ES-I3 (cell line): ENCODE results near the gene DMD.
"Not testable (repeated sequence)": the region's sequence is repeated elsewhere in the genome, so short reads cannot be mapped to it uniquely, and the experiment has no call there.

ENCODE experiments used
- H3K36me3 ChIP-seq: 2 replicates; pipeline ENCODE4 v1.6.1; 2013; ENCODE audit warnings: mild to moderate bottlenecking, low read length, control low read depth, moderate library complexity; ENCODE audit not compliant: insufficient read depth
- H3K4me1 ChIP-seq: 2 replicates; pipeline ENCODE4 v1.6.1; 2013; ENCODE audit warnings: mild to moderate bottlenecking, control low read depth, low read length; ENCODE audit not compliant: insufficient read depth
- H3K9ac ChIP-seq: 2 replicates; pipeline ENCODE4 v1.6.1; 2013; ENCODE audit warnings: low read depth, mild to moderate bottlenecking, low read length, moderate library complexity
- H3K9me3 ChIP-seq: 2 replicates; pipeline ENCODE4 v1.6.1; 2013; ENCODE audit warnings: mild to moderate bottlenecking, low read length, moderate library complexity; ENCODE audit not compliant: control insufficient read depth, insufficient read depth

The DMD gene

GRCh38 chrX:32024072-32024471, 1187.3 kb downstream of the DMD start:
- no peaks in the 10 kb centered on the region for H3K4me1 ChIP-seq
- H3K9ac ChIP-seq, result no peak overlapping the region
- H3K36me3 ChIP-seq, result no peaks in the 10 kb centered on the region
- H3K9me3 ChIP-seq, result no peaks in the 10 kb centered on the region

- no peak overlapping the region for H3K9ac ChIP-seq
- no peaks in the 10 kb centered on the region for H3K4me1 ChIP-seq
- H3K9me3 ChIP-seq, result no peaks in the 10 kb centered on the region
- no peaks in the 10 kb centered on the region for H3K36me3 ChIP-seq
These were observed 1195.2 kb downstream of the DMD start for GRCh38 chrX:32016195-32016594.

- Histone ChIP-seq H3K36me3 (no peaks in the 10 kb centered on the region), H3K4me1 (no peaks in the 10 kb centered on the region), H3K9me3 (no peaks in the 10 kb centered on the region)
These were observed 1200.4 kb downstream of the DMD start for GRCh38 chrX:32010948-32011347.

GRCh38 chrX:32010212-32010611, 1201.1 kb downstream of the DMD start:
- Histone ChIP-seq H3K9me3 (no peaks in the 10 kb centered on the region), H3K4me1 (no peaks in the 10 kb centered on the region), H3K36me3 (no peaks in the 10 kb centered on the region), H3K9ac (no peak overlapping the region)

More at GRCh38 chrX:32010948-32011347, 1200.4 kb downstream of the DMD start:
- H3K9ac ChIP-seq, result no peak overlapping the region

GRCh38 chrX:31993637-31994036, 1217.7 kb downstream of the DMD start:
- no peaks in the 10 kb centered on the region for H3K36me3 ChIP-seq
- H3K4me1 ChIP-seq, result no peaks in the 10 kb centered on the region
- H3K9me3 ChIP-seq, result no peaks in the 10 kb centered on the region
- H3K9ac ChIP-seq, result no peak overlapping the region

- H3K4me1 ChIP-seq, result no peaks in the 10 kb centered on the region
- H3K9ac ChIP-seq, result no peak overlapping the region
- no peaks in the 10 kb centered on the region for H3K36me3 ChIP-seq
- H3K9me3 ChIP-seq, result no peaks in the 10 kb centered on the region
These were observed 1222.4 kb downstream of the DMD start for GRCh38 chrX:31988975-31989374.

- Histone ChIP-seq H3K9me3 (no peaks in the 10 kb centered on the region), H3K9ac (no peak overlapping the region), H3K4me1 (no peaks in the 10 kb centered on the region), H3K36me3 (no peaks in the 10 kb centered on the region)
These were observed 1229.7 kb downstream of the DMD start for GRCh38 chrX:31981546-31982062.

- Histone ChIP-seq H3K4me1 (peaks cover 15% of the 10 kb centered on the region; the same call in 1 of the 2 replicates), H3K36me3 (no peaks in the 10 kb centered on the region), H3K9ac (no peak overlapping the region), H3K9me3 (no peaks in the 10 kb centered on the region)
These were observed 1241.6 kb downstream of the DMD start for GRCh38 chrX:31969714-31970113.

GRCh38 chrX:31962256-31962655, 1249.1 kb downstream of the DMD start:
- Histone ChIP-seq H3K9ac (no peak overlapping the region), H3K9me3 (no peaks in the 10 kb centered on the region), H3K4me1 (peaks cover 11% of the 10 kb centered on the region; the same call in 1 of the 2 replicates), H3K36me3 (no peaks in the 10 kb centered on the region)

GRCh38 chrX:31934842-31935370, 1276.4 kb downstream of the DMD start:
- Histone ChIP-seq H3K36me3 (no peaks in the 10 kb centered on the region), H3K9ac (no peak overlapping the region), H3K9me3 (no peaks in the 10 kb centered on the region), H3K4me1 (no peaks in the 10 kb centered on the region)

- Histone ChIP-seq H3K9ac (no peak overlapping the region), H3K9me3 (no peaks in the 10 kb centered on the region), H3K36me3 (no peaks in the 10 kb centered on the region), H3K4me1 (no peaks in the 10 kb centered on the region)
These were observed 1277.3 kb downstream of the DMD start for GRCh38 chrX:31934015-31934414.

- H3K36me3 ChIP-seq, result no peaks in the 10 kb centered on the region
- no peaks in the 10 kb centered on the region for H3K9me3 ChIP-seq
- H3K9ac ChIP-seq, result no peak overlapping the region
These were observed 1278.6 kb downstream of the DMD start for GRCh38 chrX:31932769-31933168.

GRCh38 chrX:31932320-31932719, 1279.0 kb downstream of the DMD start:
- not testable (repeated sequence) for H3K9me3 ChIP-seq, H3K36me3 ChIP-seq, H3K9ac ChIP-seq, H3K4me1 ChIP-seq

More at GRCh38 chrX:31932769-31933168, 1278.6 kb downstream of the DMD start:
- H3K4me1 ChIP-seq, result no peaks in the 10 kb centered on the region

- Histone ChIP-seq H3K36me3 (no peaks in the 10 kb centered on the region), H3K9me3 (no peaks in the 10 kb centered on the region), H3K9ac (no peak overlapping the region), H3K4me1 (no peaks in the 10 kb centered on the region)
These were observed 1280.1 kb downstream of the DMD start for GRCh38 chrX:31931225-31931624.

- Histone ChIP-seq H3K4me1 (no peaks in the 10 kb centered on the region), H3K9ac (no peak overlapping the region), H3K9me3 (no peaks in the 10 kb centered on the region), H3K36me3 (no peaks in the 10 kb centered on the region)
These were observed 1282.0 kb downstream of the DMD start for GRCh38 chrX:31929366-31929765.
